Mesendoderm (in vitro differentiated cells): ENCODE measurements around the gene C2orf69.

Source experiments
- DNase-seq: peaks from one replicate; pipeline ENCODE4 v3.0.0; 2013
- H2AK5ac ChIP-seq: 2 replicates; pipeline ENCODE4 v1.6.1; 2013; ENCODE audit warnings: low read length, inconsistent platforms
- H2BK120ac ChIP-seq: 2 replicates; pipeline ENCODE4 v1.6.1; 2013; ENCODE audit warnings: low read depth, mild to moderate bottlenecking, low read length, moderate library complexity, mixed read lengths
- H2BK15ac ChIP-seq: replicated peaks from 2 replicates; pipeline ENCODE4 v1.6.1; 2013; ENCODE audit warnings: low read depth, mild to moderate bottlenecking, moderate library complexity
- H2BK5ac ChIP-seq: 2 replicates; pipeline ENCODE4 v1.6.1; 2013; ENCODE audit warnings: low read length, inconsistent platforms
- H3K18ac ChIP-seq: 2 replicates; pipeline ENCODE4 v1.6.1; 2013; ENCODE audit warnings: mild to moderate bottlenecking, low read length, mixed read lengths
- H3K23ac ChIP-seq: one replicate; pipeline ENCODE4 v1.6.1; 2013; ENCODE audit warnings: low read length
- H3K27ac ChIP-seq: 2 replicates; pipeline ENCODE4 v1.5.1; 2013; ENCODE audit warnings: low read depth, mild to moderate bottlenecking, inconsistent platforms, low read length, moderate library complexity
- H3K27me3 ChIP-seq: 2 replicates; pipeline ENCODE4 v1.6.1; 2013; ENCODE audit warnings: low read length, control low read depth, mild to moderate bottlenecking, inconsistent platforms; ENCODE audit not compliant: insufficient read depth, poor library complexity
- H3K36me3 ChIP-seq: 2 replicates; pipeline ENCODE4 v1.6.1; 2013; ENCODE audit warnings: low read length, inconsistent platforms; ENCODE audit not compliant: control insufficient read depth, insufficient read depth
- H3K4ac ChIP-seq: one replicate; pipeline ENCODE4 v1.6.1; 2013; ENCODE audit warnings: low read depth, mild to moderate bottlenecking, low read length, moderate library complexity
- H3K4me1 ChIP-seq: 2 replicates; pipeline ENCODE4 v1.6.1; 2013; ENCODE audit warnings: low read depth, low read length, inconsistent platforms; ENCODE audit not compliant: control insufficient read depth
- H3K4me2 ChIP-seq: 2 replicates; pipeline ENCODE4 v1.6.1; 2013; ENCODE audit warnings: low read length
- H3K4me3 ChIP-seq: 2 replicates; pipeline ENCODE4 v1.5.1; 2013; ENCODE audit warnings: mild to moderate bottlenecking, low read length
- H3K56ac ChIP-seq: one replicate; pipeline ENCODE4 v1.6.1; 2013; ENCODE audit warnings: low read length
- H3K79me1 ChIP-seq: 2 replicates; pipeline ENCODE4 v1.6.1; 2013; ENCODE audit warnings: low read length, inconsistent platforms
- H3K79me2 ChIP-seq: 2 replicates; pipeline ENCODE4 v1.6.1; 2013; ENCODE audit warnings: mild to moderate bottlenecking, low read length; ENCODE audit not compliant: control insufficient read depth, insufficient read depth
- H3K9ac ChIP-seq: 2 replicates; pipeline ENCODE4 v1.6.1; 2013; ENCODE audit warnings: low read length, inconsistent platforms
- H4K5ac ChIP-seq: one replicate; pipeline ENCODE4 v1.6.1; 2013; ENCODE audit warnings: low read length
- H4K8ac ChIP-seq: one replicate; pipeline ENCODE4 v1.6.1; 2013; ENCODE audit warnings: low read depth, mild to moderate bottlenecking, control low read depth, low read length, moderate library complexity
- WGBS: extraction: QIAGEN DNeasy Blood & Tissue Kit; methylation state at CpG from one replicate; pipeline ENCODE4 v1.1.7; 2013; ENCODE audit warnings: low lambda C conversion rate, missing lambda C conversion rate; ENCODE audit not compliant: insufficient coverage; ENCODE audit errors: extremely low coverage; 5-methylcytosine and 5-hydroxymethylcytosine counted together

The C2orf69 gene

DNA sequence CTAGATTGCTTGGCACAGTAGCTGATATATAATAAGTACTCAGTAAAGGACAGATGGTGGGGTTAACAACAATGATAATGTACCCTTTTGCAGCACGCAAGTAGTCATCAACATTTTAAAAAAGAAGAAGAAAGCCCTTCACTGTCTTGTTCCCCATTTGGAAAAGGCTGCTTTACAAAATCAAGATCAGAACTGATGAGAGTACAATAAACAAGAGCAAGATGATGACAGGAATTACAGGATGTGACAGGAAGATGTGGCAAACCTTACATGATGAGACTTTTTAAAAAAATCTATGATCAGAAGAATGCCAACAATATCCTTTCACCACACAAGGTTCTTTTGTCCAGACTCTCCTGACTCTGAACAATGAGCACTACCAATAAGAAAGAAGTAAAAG lies 35.1 kb downstream of the C2orf69 start:
- Histone ChIP-seq H3K36me3 (no peaks in the 10 kb centered on the region), H3K27ac (no peak overlapping the region), H3K79me1 (peaks cover 4% of the 10 kb centered on the region), H3K4me1 (no peaks in the 10 kb centered on the region), H2BK5ac (no peak overlapping the region), H3K4me2 (no peak overlapping the region), H4K5ac (no peak overlapping the region), H3K4me3 (no peak overlapping the region), H4K8ac (no peak overlapping the region), H3K4ac (no peak overlapping the region), H3K18ac (no peak overlapping the region), H3K23ac (no peak overlapping the region), H3K56ac (no peak overlapping the region), H3K79me2 (peaks cover 3% of the 10 kb centered on the region), H3K9ac (no peak overlapping the region), H2BK15ac (no peak overlapping the region), H3K27me3 (no peaks in the 10 kb centered on the region), H2AK5ac (no peak overlapping the region), H2BK120ac (no peak overlapping the region)
- no CpG with 5 or more reads among the region's 1 CpG for WGBS
- no peak for DNase-seq

DNA sequence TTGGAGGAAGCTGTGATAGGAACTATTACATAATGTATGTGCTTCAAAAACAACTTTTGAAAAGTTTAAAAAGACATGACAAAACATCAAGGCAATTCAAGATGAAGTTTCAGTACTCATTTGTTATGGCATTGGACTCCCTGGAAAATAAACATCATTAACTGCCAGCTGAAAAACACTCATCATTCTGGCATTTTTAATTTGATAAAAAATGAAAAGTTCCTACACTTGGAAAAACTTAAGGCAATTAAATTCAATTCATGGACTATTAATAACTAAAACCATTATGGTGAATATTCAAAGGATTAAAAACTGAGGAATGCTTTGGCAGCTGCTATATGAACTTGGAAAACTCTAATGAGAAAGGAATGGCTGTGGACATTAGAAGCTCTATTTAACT lies 35.7 kb downstream of the C2orf69 start:
- Histone ChIP-seq H3K4me3 (no peak overlapping the region), H3K79me1 (peaks cover 4% of the 10 kb centered on the region), H2BK120ac (no peak overlapping the region), H3K56ac (no peak overlapping the region), H3K4ac (no peak overlapping the region), H3K23ac (no peak overlapping the region), H4K8ac (no peak overlapping the region), H3K79me2 (peaks cover 3% of the 10 kb centered on the region), H4K5ac (no peak overlapping the region), H2AK5ac (no peak overlapping the region), H3K9ac (no peak overlapping the region), H2BK5ac (no peak overlapping the region), H3K18ac (no peak overlapping the region), H3K4me2 (no peak overlapping the region), H3K36me3 (no peaks in the 10 kb centered on the region), H2BK15ac (no peak overlapping the region), H3K27ac (no peak overlapping the region), H3K4me1 (no peaks in the 10 kb centered on the region), H3K27me3 (no peaks in the 10 kb centered on the region)
- DNase-seq = no peak

DNA sequence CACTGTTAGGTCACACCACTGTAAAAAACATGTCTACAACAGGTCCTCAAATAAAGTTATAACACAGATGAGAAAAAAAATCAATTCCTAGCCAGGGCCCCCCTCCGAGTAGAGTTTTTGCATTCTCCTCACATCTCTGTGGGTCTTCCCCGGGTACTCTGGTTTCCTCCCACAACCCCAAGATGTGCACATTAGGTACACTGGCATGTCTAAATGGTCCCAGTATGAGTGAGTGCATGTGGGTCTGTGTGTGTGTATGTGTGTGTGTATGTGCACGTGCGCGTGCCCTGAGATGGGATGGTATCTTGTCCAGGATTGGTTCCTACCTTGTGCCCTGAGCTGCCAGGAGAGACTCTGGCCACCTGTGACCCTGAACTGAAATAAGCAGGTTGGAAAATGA lies 39.3 kb downstream of the C2orf69 start:
- H2BK15ac ChIP-seq = no peak overlapping the region
- H3K36me3 ChIP-seq = no peaks in the 10 kb centered on the region
- no peak overlapping the region for H4K5ac ChIP-seq
- no peak for DNase-seq
- H3K79me1 ChIP-seq = peaks cover 4% of the 10 kb centered on the region
- no peak overlapping the region for H3K4me3 ChIP-seq
- no peak overlapping the region for H4K8ac ChIP-seq
- H3K18ac ChIP-seq = no peak overlapping the region
- H3K23ac ChIP-seq = no peak overlapping the region
- H2AK5ac ChIP-seq = no peak overlapping the region
- no peak overlapping the region for H3K9ac ChIP-seq
- H3K4me1 ChIP-seq = no peaks in the 10 kb centered on the region
- no peak overlapping the region for H3K4me2 ChIP-seq
- H2BK5ac ChIP-seq = no peak overlapping the region
- no peak overlapping the region for H3K27ac ChIP-seq
- peaks cover 13% of the 10 kb centered on the region for H3K79me2 ChIP-seq
- no peak overlapping the region for H2BK120ac ChIP-seq
- no peak overlapping the region for H3K4ac ChIP-seq
- WGBS = no CpG with 5 or more reads among the region's 5 CpGs
- H3K56ac ChIP-seq = no peak overlapping the region
- H3K27me3 ChIP-seq = no peaks in the 10 kb centered on the region

DNA sequence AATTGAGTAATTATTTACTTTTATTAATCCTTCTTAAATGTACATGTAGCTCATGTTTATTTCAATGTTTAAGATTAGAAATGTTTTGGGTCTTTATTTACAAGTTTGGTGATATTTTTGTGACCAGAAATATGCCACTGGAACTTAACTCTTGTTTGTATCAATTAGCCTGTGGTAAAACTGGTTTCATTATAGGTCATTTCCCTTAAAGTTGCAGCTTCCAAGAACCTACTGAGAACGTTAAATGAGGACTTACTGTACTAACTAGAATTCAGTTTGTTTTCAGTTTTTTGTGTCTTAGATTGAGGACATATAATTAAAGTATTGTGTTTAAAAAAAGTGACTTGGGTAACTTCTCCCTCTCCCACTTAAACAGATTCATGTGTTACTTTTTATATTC lies 39.9 kb downstream of the C2orf69 start:
- Histone ChIP-seq H3K4me1 (no peaks in the 10 kb centered on the region), H3K9ac (no peak overlapping the region), H3K4me2 (no peak overlapping the region), H2BK120ac (no peak overlapping the region), H3K4ac (no peak overlapping the region), H3K18ac (no peak overlapping the region), H4K8ac (no peak overlapping the region), H3K36me3 (no peaks in the 10 kb centered on the region), H3K79me1 (peaks cover 4% of the 10 kb centered on the region), H3K4me3 (no peak overlapping the region), H3K27me3 (no peaks in the 10 kb centered on the region), H3K27ac (no peak overlapping the region), H3K56ac (no peak overlapping the region), H2BK15ac (no peak overlapping the region), H2BK5ac (no peak overlapping the region), H3K23ac (no peak overlapping the region), H2AK5ac (no peak overlapping the region), H3K79me2 (peaks cover 16% of the 10 kb centered on the region), H4K5ac (no peak overlapping the region)
- WGBS = no CpG with 5 or more reads among the region's 1 CpG
- no peak for DNase-seq

DNA sequence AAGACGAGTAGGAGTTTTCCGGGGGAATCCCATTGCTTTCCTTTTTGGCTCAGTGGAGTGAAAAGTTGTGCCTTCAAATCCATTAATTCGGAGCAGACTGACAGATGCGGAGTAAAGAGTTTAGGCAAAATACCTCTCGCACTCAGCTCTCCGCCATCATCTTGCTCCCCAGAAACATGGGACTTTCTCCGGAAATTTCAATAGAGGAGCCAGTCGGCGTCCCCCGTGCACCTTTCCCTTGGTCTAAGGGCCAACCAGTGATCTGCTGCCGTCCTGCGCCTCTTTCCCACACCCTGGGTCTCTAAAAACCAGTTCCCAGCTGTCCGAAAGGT lies 43.9 kb downstream of the C2orf69 start:
- Histone ChIP-seq H2BK15ac (no peak overlapping the region), H3K79me1 (peaks cover 10% of the 10 kb centered on the region), H3K79me2 (peaks cover 39% of the 10 kb centered on the region), H4K8ac (no peak overlapping the region), H2AK5ac (no peak overlapping the region), H3K4me3 (peak overlapping the region; percentile 91), H2BK5ac (no peak overlapping the region), H3K27me3 (no peaks in the 10 kb centered on the region), H3K36me3 (no peaks in the 10 kb centered on the region), H3K4me1 (no peaks in the 10 kb centered on the region), H3K27ac (peak overlapping the region; percentile 97), H3K23ac (no peak overlapping the region), H2BK120ac (no peak overlapping the region), H3K4ac (peak overlapping the region; percentile 89), H4K5ac (no peak overlapping the region), H3K4me2 (peak overlapping the region; percentile 1), H3K18ac (peak overlapping the region; percentile 77), H3K9ac (peak overlapping the region; percentile 96), H3K56ac (peak overlapping the region; percentile 99)
- DNase-seq = no peak
- WGBS = no CpG with 5 or more reads among the region's 13 CpGs

DNA sequence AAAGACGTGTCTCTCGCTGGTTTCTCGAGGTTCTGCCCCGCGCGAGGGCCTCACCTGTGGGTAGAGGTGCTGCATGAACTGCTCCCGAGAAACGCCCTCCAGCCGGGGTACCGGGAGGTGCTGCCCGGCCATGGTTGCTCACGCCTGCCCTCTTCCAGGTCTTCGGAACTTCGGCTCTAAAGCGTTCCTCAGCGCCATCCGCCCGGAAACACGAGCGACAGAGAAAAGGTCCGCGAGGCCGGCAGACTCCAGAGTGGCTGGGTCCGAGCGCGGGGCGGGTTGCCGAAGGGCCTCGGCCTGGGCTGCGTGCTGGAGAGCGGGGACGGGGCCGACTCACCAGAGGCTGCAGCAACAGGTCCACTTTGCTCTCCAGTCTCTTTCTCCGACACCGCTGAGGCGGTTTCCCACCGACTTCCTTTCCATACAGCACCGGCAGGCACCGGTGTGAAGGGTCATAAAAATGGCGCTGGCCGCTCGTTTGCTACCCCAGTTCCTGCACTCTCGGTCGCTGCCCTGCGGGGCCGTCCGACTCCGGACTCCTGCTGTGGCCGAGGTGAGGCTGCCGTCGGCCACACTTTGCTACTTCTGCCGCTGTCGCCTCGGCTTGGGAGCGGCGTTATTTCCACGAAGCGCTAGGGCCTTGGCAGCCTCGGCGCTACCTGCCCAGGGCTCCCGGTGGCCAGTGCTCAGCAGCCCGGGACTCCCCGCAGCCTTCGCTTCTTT lies 44.4 kb downstream of the C2orf69 start, which contains the start of the genes MAIP1 and TYW5:
TSS of gene MAIP1 (plus strand) at position 244 of the 723 bp plus-strand sequence. CDS start at position 461, 217 bp downstream.
TSS of gene TYW5 (minus strand) at position 153 of the 723 bp plus-strand sequence. CDS start at position 132, 21 bp downstream.
- Histone ChIP-seq H2AK5ac (no peak within 1 kb of the TSS), H3K36me3 (no peaks in the 10 kb centered on the region), H4K5ac (peak within 1 kb of the TSS; percentile 90), H3K4me2 (peak within 1 kb of the TSS; percentile 88), H2BK5ac (peak within 1 kb of the TSS; percentile 79), H3K79me2 (peaks cover 36% of the 10 kb centered on the region), H3K4me3 (peak within 1 kb of the TSS; percentile 91), H4K8ac (peak within 1 kb of the TSS; percentile 42), H3K23ac (no peak within 1 kb of the TSS), H3K27me3 (no peaks in the 10 kb centered on the region), H2BK120ac (no peak within 1 kb of the TSS), H3K4me1 (no peaks in the 10 kb centered on the region), H3K4ac (peak within 1 kb of the TSS; percentile 89), H2BK15ac (no peak within 1 kb of the TSS), H3K18ac (peak within 1 kb of the TSS; percentile 77), H3K56ac (peak within 1 kb of the TSS; percentile 99), H3K27ac (peak within 1 kb of the TSS; percentile 97), H3K9ac (peak within 1 kb of the TSS; percentile 96), H3K79me1 (peaks cover 8% of the 10 kb centered on the region)
- DNase-seq = peak; percentile 93
- WGBS = no CpG with 5 or more reads among the region's 64 CpGs
